Hematopoietic multipotent progenitor cell treated with erythropoietin and hydrocortisone succinate and interleukin-3 and kit ligand, for 4 days (in vitro differentiated cells): ENCODE data around the gene LMO2.
A peak's percentile ranks its signal among the peaks of the same experiment; 100 is the strongest.

Source experiments
- DNase-seq: peaks from one replicate; pipeline ENCODE4 v3.0.0-alpha.2; 2015

The LMO2 gene

GRCh38 chr11:33913991-33914390, 22.1 kb upstream of the LMO2 start:
- no peak for DNase-seq

- peak; percentile 92 for DNase-seq
Observed at GRCh38 chr11:33912405-33913361, 20.8 kb upstream of the LMO2 start.

DNA sequence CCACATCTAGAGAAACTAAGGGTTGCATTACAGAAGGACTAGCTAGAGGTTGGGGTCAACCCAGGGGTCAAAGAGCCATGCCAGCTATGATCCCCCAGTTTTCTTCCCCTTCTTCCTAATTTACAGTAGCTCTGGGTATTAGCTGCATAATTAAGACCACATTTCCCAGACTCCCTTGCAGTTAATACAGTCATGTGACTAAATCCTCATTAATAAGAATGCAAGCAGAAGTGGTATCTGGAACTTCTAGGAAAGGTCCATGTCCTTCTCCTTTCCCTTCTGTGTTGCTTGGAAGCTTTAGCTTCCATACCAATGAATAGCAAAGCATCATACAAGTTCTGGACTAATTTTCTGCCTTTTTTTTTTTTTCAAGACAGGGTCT, 19.1 kb upstream of the LMO2 start:
- DNase-seq: no peak

DNA sequence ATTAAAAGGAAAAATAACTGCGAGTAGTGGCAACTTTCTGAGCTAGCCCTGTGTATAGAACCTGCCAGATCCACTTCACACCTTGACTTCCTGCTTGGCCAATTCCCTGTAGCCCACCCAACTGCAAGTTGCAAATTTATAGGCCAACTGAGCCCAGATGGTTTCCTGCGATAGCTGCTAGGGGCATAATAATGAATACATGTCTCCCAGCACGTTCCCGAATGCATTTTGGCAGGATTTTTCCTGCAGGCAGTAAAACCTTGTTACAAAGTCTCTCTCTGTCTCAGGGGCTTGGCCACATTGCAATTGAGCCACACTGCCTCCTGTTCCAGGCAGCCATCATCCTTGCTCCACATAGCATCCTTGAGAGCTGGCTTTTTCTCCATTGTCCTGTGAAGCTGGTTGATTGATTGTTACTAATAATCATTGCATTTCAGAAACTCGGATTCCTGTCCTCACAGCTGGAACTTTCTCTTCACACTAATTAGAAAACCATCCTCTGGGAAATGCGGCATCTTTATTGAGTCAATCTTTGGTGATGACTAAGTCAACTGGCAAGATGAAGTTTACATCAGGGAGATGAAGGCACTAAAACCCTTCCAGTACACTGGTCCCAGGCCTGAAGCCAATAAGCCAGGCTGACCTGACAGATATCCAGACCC, 18.6 kb upstream of the LMO2 start:
- no peak for DNase-seq

GRCh38 chr11:33909552-33909951, 17.7 kb upstream of the LMO2 start:
- no peak for DNase-seq

DNA sequence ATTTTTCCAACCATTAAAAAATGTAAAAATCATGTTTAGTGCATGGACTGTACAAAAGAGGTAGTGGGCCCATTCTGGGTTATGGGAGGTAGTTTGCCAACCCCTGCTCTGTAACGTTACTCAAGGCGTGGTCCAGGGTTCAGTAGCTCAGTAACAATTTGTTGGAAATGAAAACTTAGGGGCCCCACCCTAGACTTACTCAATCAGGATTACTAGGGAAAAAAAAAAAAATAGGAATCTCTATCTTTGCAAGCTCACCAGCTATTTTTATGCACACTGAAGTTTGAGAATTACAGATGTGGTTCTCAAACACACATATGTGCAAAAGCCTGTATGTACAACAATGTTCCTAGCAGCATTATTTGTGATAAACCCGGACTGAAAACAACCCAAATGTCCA, 17.3 kb upstream of the LMO2 start:
- DNase-seq: no peak

DNA sequence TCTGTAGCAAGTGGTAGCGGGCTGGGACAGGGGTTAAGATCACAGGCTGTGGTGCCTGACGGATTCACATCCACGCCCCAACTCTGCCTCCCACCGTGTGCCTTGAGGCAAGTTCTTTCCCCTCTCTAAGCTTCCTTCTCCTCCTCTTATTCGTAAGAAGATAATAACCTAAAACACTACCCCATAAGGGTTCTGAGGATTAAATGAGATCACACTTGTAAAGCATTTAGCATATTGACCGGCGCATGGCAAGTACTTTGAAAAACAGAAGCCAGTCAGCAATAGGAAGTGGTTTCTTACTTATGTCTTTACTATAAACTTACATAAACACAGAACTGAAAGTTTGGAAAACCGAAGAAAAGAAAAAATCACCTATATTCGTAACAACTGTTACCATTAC, 15.5 kb upstream of the LMO2 start:
- DNase-seq: peak; percentile 64

DNA sequence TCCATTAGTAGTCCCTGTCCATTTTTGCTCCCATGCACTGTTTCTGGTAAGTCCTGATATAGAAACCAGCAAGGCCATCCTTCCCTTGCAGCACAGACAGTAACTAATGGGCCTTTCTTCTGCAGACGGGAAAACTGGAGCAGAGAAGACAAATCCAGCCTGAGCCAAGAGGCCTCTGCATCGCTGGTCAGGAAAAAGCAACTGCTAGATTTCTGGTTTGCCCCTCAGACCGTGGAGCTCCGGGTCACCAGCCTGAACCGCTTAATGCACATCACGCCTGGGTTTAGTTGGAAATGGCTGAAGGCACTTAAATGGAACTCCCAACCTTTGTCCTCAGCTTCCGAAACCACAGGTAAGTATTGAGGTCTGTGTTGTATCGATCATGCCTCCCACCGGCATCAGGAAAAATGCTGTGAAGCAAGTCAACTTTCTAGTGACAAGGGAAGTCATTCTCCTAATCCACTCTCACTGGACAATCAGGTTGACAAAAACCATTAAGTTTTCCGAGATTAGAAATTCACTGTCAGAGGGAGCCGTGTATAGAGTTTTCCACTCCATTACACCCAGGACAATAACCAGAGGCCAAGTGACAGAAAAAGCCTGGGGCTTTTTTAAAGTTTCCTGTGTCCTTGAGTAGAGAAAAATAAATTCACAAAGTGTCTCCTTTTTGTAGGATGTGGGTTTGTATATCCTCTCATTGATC, 14.8 kb upstream of the LMO2 start:
- DNase-seq: no peak

DNA sequence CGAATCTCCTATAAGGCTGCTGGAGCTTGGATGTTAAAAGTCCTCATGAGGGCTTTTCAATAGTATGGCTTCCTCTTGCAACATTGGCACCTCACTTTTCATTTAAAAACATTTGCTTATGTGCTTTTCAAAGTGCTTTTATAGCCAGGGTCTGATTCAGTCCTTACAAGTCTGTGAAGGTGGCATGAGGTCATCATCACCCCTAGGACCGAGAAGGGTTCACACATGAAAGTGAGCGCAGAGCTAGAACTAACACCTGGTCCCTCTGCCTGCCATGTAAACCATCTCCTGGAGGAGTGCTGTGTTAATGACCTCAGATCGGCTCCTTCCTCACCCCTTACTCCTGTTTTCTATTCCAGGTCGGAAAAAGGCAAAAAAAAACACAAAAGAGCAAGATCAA, 12.2 kb upstream of the LMO2 start:
- no peak for DNase-seq

- DNase-seq: no peak
Observed at GRCh38 chr11:33900159-33900840, 8.4 kb upstream of the LMO2 start.

GRCh38 chr11:33899400-33900037, 7.6 kb upstream of the LMO2 start:
- DNase-seq: no peak

DNA sequence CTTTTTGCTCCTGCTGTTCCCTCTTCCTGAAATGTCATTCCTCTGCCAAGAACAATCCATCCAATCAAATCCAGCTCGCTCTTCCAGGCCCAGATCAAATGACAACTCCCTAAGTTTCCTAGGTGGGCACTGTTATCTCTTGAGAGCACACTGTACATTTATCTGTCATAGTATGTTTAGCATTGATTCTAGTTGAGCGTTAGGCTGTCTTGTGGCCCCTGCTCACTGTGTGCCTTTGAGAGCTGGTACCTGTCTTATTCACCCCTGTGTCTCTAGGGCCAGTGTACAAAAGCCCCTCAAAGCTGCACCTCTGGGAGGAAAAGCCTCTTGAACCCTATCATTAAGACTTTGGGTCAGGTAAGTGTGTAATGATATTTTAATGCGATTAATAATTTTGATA, 7.1 kb upstream of the LMO2 start:
- DNase-seq: peak; percentile 59

DNA sequence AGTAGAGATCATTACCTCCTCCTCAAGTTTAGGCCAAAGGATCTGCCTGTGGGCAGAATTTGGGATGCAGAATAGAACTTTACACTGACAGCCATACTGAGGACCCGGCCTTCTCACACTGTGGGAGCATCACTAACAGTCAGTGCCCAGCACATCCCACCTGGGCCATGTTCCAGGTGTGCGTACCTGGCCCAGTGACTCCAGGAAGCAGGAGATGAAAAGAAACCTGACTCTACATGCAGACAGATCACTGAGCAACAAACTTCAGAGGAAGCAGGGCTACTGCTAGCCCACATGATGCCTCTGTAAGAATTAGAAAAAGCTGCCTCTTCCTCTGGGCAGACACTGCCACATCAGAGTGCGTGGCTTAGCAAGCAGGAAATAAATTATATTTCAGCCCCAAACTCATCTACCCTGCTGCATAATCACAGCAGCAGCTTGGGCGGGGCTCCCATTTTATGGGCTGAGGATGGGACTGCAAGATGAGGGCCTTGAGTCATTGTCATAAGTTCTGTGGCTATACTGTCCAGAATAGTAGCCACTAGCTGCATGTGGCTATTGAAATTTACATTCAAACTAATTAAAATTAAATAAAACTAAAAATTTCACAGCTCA, 6.0 kb upstream of the LMO2 start:
- DNase-seq: peak; percentile 63

DNA sequence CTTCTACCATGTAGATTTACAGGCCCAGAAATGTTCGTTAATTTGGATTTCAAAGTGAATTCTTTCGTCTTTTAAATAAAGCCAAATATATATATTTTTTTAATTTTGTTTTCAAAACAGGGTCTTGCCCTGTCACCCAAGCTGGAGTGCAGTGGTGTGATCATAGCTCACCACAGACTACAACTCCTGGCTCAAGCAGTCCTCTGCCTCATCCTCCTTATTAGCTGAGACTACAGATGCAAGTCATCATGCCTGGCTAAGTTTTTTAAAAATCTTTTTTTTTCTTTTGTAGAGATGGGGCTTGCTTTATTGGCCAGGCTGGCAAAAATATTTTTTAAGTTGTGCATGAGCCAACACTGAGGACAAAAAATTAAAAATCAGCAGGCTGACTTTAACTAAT, 5.0 kb upstream of the LMO2 start:
- no peak for DNase-seq

GRCh38 chr11:33895752-33896137, 3.9 kb upstream of the LMO2 start:
- DNase-seq: no peak

DNA sequence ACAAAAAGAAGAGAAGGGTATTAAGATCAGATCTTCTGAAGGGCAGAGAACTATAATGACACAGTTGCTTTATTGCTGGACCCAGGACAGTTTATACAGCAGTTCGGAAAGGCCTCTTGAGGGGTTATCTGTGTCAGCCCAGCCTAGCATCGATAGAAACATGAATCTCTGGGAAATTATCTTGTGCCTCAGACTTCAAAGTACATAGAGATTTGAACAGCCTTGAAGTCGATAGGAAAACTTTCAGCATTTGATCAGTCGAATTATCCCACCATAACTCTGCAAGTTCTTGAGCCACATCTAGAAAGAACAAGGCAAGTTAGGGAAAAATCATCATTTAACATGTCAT, 2.5 kb upstream of the LMO2 start:
- peak; percentile 61 for DNase-seq

DNA sequence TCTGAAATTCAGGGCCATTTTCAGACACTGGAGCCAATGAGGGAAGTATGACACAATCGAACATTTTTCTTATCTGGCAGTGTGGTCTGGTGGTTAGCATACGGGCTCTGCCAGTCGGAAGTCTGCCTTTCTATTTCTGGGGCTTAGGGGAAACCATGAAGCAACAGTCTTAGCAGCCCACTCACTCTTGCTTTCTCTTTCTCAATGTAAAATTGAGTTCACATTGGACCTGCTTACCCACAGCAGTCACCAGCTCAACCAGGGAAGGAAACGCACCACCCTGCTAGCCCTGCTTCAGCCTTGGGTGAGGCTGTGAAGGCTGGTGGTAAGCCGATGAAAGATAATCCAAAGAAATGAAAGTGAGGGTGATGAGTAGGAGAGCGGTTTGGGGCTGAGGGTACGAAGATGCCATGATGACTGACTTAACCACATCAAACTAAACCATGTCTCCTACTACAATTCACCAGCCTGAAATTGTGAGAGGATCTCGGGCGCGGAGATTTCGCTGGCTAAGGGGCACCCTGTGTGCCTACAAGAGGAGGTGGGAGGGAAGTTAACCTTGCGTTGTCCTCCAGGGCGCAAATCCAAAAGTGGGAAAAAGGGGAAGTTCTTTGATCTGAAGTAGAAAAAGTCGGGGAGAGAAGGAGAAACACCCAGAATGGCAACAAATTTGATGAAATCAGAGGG, 2.0 kb upstream of the LMO2 start:
- peak; percentile 97 for DNase-seq

DNA sequence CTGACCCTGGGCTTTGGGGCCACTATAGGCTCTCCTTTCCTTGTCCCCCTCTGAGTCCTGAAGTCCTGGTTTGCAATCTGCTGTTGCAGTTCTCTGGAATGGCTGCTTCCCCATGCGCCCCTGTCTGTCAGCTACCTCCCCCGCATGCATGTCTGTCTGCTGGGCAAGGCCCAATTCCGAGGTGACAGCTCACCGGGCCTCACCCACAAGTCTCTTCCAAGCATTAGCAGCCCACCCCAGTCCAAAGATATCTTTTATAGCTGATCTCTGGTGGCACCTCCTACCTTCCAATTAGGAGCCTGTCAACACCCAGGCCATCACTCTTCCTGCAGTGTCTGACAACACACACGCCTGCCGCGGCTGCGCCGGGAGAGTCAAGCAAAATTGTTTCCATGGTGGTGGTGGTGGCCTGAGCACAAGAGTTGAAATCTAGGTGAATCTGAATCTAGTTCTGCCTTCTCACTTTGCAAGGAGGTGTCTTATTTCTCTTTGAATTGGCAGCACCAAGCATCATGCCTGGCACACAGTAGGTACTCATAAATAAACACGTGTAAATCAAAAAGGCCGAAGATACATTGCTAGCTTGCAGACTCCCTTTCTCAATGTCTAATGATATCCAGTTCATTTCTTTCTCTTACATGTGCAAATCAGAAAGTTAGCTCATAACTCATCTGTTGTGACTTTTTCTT, 1.2 kb upstream of the LMO2 start:
- DNase-seq: peak; percentile 81

DNA sequence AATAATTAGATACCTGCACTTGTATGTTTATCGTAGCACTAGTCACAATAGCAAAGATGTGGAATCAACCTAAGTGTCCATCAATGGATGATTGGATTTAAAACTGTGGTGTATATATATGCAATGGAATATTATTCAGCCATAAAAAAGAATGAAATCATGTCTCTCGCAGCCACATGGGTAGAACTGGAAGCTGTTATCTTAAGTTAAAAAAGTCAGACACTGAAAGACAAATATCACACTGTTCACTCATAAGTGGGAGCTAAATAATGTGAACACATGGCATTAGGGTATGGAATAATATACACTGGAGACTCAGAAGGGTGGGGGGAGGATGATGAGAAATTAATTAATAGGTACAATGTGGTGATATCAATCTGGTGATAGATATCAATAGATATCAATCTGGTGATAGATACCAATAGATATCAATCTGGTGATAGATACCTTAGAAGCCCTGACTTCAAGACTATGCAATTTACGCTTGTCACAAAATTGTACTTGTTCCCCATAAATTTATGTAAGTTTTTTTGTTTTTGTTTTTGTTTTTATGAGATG, 2.0 kb downstream of the LMO2 start:
- DNase-seq: no peak

DNA sequence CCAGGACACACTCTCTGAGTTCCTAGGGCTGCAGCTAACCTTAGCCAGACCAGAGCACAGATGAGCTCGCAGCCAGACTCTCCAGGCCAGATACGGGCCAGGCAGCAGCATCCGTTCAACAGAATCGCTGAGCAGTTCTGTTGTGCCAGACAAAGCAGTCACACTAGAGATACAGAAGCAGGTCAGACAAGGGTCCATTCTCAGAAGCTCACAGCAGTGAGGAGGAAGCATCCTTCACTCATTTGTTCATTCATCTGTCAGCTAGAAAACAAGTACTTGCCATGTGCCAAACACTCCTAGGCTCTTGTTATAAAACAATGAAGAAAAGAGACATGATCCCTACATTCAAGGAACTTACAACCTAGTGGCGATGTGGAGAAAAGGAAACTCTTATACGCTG, 2.6 kb downstream of the LMO2 start:
- DNase-seq: peak; percentile 45

DNA sequence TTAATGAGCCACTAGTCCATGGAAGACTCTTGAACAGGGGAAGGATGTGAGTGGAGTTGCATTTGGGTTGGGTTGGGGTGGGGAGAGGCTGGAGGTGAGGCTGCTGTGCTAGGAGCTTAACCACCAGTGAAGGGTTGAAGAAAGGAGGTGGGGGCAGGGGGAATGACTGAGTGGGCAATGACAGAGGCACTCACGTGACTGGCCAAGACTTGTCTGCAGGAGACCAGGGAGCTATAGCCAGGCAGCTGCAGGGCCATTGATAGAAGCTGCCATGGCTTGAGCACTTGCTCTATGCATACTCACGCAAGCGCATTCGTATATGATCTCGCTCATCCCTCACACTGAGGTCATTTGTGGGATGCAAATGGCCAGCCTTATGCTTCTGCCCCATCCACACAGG, 4.0 kb downstream of the LMO2 start:
- DNase-seq: peak; percentile 48
